NCI-H446 treated with DMSO at 0.1 percent for 48 hours (cell line): ENCODE data around the gene ACOXL.

Experiments
- DNase-seq: peaks from one replicate; lab custom pipeline; 2025; lab: John Stamatoyannopoulos, UW

The ACOXL gene

GRCh38 chr2:110794390-110794789, 62.0 kb downstream of the ACOXL start:
- DNase-seq, result no peak

DNA sequence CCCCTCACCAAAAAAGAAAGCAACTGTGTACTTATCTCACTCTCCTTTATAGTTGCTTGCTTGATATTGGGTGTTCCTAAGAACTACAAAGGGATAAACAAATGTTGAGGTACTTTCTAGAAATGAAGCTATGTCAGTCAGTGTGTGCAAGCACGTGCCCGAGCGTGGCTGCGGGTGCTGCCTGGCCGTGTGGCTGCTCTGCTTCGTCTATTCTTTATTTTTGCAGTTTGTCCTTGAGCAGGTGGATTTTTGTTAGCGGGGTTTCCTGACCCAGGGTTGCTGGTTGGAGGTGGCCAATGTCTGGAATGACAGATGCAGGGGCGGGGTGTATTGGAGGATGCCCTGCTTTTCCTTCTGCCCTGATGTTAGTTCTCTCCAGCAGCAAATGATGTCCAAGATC, 62.6 kb downstream of the ACOXL start:
- DNase-seq, result no peak

GRCh38 chr2:110796716-110797301, 64.4 kb downstream of the ACOXL start:
- DNase-seq, result no peak

DNA sequence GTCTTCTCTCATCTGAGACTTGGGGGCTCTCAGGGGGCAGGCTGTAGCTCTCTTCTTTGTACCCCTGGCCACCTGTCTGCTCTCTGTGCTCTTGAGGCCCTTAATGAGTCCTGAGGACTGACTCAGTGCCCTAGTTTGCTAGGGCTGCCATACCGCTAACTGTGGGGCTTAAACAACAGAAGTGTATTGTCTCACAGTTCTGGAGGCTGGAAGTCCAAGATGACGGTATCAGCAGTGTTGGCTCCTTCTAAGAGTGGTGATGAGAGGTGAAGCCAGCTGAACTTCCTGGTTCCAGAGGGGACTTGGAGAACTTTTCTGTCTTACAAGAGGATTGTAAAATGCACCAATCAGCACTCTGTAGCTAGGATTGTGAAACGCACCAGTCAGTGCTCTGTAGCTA, 67.0 kb downstream of the ACOXL start:
- no peak for DNase-seq

- DNase-seq, result no peak
Measured at GRCh38 chr2:110800611-110801402, 68.4 kb downstream of the ACOXL start.

- no peak for DNase-seq
Measured at GRCh38 chr2:110802208-110802932, 70.0 kb downstream of the ACOXL start.

GRCh38 chr2:110804433-110804832, 72.1 kb downstream of the ACOXL start:
- no peak for DNase-seq

DNA sequence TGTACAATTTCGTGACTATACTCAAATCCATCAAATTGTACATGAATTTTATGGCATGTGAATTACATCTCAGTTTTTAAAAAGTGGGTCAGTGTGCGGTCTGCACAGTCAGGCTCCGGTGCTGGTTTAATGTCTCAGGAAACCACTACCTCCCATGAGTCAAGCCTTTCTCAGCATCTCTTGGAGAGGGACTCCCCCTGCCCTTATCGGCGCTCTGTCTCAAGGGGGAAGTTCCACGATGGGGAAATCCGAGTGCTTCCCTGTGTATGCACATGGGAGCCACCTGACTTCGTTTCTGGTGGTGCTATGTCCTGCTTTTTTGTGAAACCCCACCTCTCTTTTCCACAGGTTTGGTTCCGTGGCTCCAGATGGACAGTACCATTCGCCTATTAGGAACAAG, 72.5 kb downstream of the ACOXL start:
- DNase-seq, result no peak

DNA sequence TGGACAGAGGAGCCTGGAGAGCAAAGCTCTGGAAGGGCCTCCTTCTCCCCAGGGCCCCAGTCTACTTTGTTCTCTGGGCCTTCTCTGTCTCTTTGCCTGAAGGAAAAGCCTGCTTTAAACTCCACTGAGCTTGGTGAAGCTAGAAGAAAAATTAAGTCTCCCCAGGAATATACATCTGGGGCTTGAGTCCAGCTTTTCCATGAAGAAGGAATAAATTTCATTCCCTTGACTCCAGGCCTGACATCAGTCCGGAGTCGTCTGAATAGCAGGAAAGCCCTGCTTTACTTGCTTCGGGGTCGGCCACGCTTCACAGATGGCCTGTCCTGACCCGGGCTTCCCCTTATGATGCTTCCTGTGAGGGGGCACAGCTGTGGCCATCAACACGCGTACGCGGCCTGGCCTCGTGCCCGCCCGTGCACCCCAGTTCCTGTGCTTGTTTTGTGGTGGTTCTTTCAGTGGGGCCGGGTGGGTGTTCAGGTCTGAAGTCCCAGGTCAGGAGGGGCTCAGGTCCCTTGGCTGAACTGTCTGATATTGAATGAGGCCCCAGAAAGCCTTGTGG, 73.6 kb downstream of the ACOXL start:
- no peak for DNase-seq

DNA sequence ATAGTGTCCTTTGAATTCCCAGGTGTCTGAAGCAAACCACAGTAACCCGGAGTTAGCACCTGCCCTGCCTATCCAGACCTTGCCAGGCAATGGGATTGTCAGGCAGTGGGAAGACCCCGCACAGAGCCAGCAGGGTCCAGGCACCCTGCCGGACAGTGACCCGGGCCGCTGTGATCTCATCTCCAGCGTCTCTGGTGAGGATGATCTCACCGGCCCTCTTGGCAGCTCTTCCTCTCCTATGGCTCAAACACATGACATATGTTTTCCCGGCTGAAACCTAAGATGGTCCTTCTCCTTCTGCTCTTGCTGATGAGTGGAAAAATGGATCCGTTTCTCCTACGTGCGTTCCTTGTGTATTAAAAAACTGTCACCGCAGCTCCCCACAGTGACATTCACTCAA, 75.1 kb downstream of the ACOXL start:
- DNase-seq, result peak; percentile 60

- DNase-seq, result no peak
Measured at GRCh38 chr2:110810404-110810803, 78.0 kb downstream of the ACOXL start.

GRCh38 chr2:110812726-110813645, 80.6 kb downstream of the ACOXL start:
- DNase-seq, result no peak

DNA sequence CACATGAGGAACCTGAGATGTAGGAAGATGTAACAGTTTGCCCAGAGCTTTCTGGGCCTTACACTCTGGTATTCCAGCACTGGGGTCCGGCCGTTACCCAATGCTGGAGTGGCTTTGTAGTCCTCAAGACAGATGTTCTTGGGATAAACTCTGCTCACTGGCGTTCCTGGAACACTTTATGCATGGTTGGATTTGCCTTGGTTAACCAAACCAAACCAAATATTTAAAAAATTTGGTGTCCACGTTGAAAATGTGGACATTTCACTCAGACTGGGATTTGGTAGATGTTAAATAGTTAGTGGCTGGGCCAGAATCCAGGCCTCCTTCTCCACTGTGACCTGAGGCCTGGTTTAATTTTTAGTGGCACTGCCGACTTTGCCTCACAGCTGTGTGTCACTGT, 81.5 kb downstream of the ACOXL start:
- DNase-seq, result no peak

DNA sequence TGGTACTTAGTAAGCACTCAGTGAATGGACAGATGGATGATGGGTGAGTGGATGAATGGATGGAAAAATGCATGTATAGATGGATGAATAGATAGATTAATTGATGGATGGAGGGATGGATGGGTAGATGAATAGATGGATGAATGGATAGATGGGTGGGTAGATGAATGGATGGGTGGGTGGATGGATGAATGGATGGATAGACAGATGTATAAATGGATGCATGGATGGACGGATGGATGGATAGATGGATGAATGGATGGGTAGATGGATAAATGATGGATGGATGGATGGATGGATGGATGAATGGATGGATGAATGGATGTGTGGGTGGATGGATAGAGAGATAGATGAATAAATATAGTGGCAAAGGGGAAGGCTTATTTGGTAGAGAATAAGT, 83.6 kb downstream of the ACOXL start:
- no peak for DNase-seq

DNA sequence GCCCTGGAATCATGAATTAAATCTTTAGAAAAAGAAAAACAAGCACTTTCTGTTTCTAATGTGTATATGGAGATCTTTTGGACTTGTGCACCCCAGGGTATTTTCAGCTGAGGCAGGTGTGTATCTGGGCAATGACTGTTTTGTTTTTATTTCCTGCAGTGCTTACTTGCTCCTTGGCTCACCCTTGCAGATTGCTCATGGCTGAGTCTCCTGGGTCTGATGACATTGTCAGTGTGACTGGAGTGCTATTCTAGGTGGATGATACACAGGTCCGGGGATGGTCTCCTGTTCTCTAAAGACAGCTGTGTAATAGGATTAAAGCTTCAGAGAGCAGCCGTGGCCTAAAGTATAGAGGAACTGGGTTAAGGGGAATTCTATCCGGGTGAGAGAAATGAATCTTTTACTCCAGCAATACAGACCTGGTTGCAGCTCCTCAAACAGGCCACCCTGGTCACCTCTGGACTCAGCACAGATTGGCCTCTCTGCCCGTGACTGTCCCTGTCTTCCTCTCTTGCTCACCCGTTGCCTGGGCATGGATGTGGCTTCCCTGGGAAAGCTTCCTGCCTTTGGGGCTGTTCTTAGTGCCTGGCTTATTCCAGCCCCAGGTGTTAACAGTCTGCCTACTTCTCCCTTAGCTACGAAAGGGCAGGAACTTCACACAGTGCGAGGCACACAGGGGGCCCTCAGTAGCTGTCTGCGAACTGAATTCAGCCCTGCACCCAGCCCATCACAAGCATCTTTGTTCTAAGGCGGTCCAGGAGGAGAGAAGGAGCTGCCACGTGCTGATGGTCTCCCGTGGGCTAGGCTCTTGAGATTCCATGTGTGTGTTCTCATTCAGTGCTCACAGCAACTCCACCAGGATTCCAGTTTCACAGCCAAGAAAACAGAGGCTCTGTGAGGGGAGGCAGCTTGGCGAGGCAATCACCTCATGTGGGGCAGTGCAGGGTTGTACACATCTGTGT, 84.3 kb downstream of the ACOXL start:
- no peak for DNase-seq

GRCh38 chr2:110818767-110819481, 86.6 kb downstream of the ACOXL start:
- no peak for DNase-seq

DNA sequence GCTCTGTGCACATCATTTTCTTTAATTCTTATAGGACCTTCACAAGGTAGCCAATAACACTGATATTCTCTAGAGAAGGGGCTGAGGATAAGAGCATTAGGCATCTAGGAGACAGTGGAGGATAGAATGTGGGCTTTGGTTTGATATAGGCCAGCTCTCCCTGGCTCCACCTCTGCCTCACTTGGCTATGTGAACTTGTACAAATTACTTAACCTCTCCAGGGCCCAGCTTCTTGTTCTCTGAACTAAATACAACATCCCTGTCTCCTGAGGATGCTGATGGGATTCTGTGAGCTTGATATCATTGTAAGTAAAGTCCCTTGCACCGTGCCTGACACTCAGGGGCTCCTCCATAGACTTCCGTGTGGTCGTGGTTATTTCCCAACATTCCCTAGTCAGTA, 87.3 kb downstream of the ACOXL start:
- no peak for DNase-seq

- no peak for DNase-seq
Measured at GRCh38 chr2:110820128-110820527, 87.8 kb downstream of the ACOXL start.

DNA sequence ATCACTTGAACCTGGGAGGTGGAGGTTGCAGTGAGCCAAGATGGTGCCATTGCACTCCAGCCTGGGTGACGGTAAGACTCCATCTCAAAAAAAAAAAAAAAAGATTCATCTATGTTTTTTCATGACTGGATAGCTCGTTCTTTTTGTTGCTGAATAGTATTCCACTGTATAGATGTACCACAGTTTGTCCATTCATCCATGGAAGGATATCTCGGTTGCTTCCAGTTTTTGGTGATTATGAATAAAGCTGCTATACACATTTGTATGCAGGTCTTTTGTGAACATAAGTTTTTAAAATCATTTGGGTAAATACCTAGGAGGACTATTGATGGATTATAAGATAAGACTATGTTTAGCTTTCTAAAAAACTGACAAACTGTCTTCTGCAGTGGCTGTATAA, 90.8 kb downstream of the ACOXL start:
- no peak for DNase-seq

DNA sequence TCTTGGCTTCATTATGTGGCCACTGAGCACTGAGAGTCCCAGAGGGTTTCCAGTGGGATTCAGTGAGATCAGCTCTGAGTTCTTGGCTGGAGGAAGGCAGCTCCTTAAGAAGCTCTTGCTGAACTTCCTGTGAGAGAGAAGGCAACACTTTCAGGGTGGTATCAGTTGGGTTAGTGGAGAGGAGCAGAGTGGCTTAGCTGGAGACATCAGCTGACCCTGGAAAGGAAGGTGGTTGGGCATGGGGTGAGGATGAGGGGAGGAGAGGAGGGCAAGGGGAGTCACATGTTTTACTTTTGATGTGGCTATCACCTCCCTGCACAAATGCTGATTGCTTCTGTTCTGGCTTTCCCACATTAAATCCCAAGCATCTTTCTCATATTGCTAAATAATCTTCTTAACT, 95.1 kb downstream of the ACOXL start:
- no peak for DNase-seq
